ENCODE results near the gene DNLZ.

- no peak for TF ChIP-seq CTCF (conservative IDR thresholded peaks at IDR 0.05; ENCODE audit: low read length)
- no peak for TF ChIP-seq EZH2phosphoT487 (IDR thresholded peaks at IDR 0.05; ENCODE audit: borderline replicate concordance, low read depth, low read length)
These were observed 31.4 kb upstream of the DNLZ start for GRCh38 chr9:136395020-136395340.
